IMR-90 (cell line): ENCODE measurements around the gene PCYT2.

ENCODE experiments used
- BHLHE40 ChIP-seq: fragments of 150-350 bp; IDR thresholded peaks from 2 replicates; pipeline ENCODE4 v1.6.1; 2016; ENCODE audit warnings: mild to moderate bottlenecking, low read depth, low read length
- CEBPB ChIP-seq: IDR thresholded peaks from 2 replicates; pipeline ENCODE4 v1.6.1; 2012; ENCODE audit warnings: low read depth, low read length, improper control_type of control experiment
- FOS ChIP-seq: fragments of 150-350 bp; IDR thresholded peaks from 2 replicates; pipeline ENCODE4 v1.6.1; 2016; ENCODE audit warnings: low read depth, low read length
- MAZ ChIP-seq: IDR thresholded peaks from 2 replicates; pipeline ENCODE4 v1.6.1; 2012; ENCODE audit warnings: low read depth, mild to moderate bottlenecking, low read length, improper control_type of control experiment, moderate library complexity, borderline replicate concordance
- NFE2L2 ChIP-seq: fragments of 150-350 bp; IDR thresholded peaks from 2 replicates; pipeline ENCODE4 v1.6.1; 2016; ENCODE audit warnings: low read depth, mild to moderate bottlenecking, low read length
- POLR2A ChIP-seq: IDR thresholded peaks from 2 replicates; pipeline ENCODE4 v1.6.1; 2012; ENCODE audit warnings: mild to moderate bottlenecking, low read depth, low read length
- RAD21 ChIP-seq: IDR thresholded peaks from 2 replicates; pipeline ENCODE4 v1.6.1; 2012; ENCODE audit warnings: low read length, improper control_type of control experiment
- RFX5 ChIP-seq: IDR thresholded peaks from 2 replicates; pipeline ENCODE4 v1.8.0; 2012; ENCODE audit warnings: low read depth, mild to moderate bottlenecking, low read length, moderate library complexity
- USF2 ChIP-seq: fragments of 150-350 bp; IDR thresholded peaks from 2 replicates; pipeline ENCODE4 v1.6.1; 2017; ENCODE audit warnings: mild to moderate bottlenecking, antibody characterized with exemption, low read length, low read depth
- TF ChIP-seq, protein P1 (sequence below): conservative IDR thresholded peaks from 2 replicates; pipeline ENCODE4 v1.5.1; 2012; ENCODE audit warnings: mild to moderate bottlenecking, low read depth, low read length, improper control_type of control experiment

GRCh38 chr17:81952792-81953228, 41.6 kb upstream of the PCYT2 start:
- TF ChIP-seq USF2 = no peak
- no peak for TF ChIP-seq POLR2A
- TF ChIP-seq, protein P1, sequence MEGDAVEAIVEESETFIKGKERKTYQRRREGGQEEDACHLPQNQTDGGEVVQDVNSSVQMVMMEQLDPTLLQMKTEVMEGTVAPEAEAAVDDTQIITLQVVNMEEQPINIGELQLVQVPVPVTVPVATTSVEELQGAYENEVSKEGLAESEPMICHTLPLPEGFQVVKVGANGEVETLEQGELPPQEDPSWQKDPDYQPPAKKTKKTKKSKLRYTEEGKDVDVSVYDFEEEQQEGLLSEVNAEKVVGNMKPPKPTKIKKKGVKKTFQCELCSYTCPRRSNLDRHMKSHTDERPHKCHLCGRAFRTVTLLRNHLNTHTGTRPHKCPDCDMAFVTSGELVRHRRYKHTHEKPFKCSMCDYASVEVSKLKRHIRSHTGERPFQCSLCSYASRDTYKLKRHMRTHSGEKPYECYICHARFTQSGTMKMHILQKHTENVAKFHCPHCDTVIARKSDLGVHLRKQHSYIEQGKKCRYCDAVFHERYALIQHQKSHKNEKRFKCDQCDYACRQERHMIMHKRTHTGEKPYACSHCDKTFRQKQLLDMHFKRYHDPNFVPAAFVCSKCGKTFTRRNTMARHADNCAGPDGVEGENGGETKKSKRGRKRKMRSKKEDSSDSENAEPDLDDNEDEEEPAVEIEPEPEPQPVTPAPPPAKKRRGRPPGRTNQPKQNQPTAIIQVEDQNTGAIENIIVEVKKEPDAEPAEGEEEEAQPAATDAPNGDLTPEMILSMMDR = no peak
- no peak for TF ChIP-seq CEBPB
- TF ChIP-seq RFX5 = no peak
- TF ChIP-seq NFE2L2 = no peak
- TF ChIP-seq MAZ = no peak
- no peak for TF ChIP-seq RAD21
- no peak for TF ChIP-seq BHLHE40
- no peak for TF ChIP-seq FOS
